Measurements from ENCODE around the gene LYRM1.

GRCh38 chr16:20865420-20866131 is 35.0 kb upstream of the LYRM1 start:
- TF ChIP-seq, protein P1, sequence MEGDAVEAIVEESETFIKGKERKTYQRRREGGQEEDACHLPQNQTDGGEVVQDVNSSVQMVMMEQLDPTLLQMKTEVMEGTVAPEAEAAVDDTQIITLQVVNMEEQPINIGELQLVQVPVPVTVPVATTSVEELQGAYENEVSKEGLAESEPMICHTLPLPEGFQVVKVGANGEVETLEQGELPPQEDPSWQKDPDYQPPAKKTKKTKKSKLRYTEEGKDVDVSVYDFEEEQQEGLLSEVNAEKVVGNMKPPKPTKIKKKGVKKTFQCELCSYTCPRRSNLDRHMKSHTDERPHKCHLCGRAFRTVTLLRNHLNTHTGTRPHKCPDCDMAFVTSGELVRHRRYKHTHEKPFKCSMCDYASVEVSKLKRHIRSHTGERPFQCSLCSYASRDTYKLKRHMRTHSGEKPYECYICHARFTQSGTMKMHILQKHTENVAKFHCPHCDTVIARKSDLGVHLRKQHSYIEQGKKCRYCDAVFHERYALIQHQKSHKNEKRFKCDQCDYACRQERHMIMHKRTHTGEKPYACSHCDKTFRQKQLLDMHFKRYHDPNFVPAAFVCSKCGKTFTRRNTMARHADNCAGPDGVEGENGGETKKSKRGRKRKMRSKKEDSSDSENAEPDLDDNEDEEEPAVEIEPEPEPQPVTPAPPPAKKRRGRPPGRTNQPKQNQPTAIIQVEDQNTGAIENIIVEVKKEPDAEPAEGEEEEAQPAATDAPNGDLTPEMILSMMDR (IDR thresholded peaks at IDR 0.05) = no peak
- no peak for TF ChIP-seq POLR2A (IDR thresholded peaks at IDR 0.05)
